Measurements from ENCODE around the gene ANKDD1A.

DNA sequence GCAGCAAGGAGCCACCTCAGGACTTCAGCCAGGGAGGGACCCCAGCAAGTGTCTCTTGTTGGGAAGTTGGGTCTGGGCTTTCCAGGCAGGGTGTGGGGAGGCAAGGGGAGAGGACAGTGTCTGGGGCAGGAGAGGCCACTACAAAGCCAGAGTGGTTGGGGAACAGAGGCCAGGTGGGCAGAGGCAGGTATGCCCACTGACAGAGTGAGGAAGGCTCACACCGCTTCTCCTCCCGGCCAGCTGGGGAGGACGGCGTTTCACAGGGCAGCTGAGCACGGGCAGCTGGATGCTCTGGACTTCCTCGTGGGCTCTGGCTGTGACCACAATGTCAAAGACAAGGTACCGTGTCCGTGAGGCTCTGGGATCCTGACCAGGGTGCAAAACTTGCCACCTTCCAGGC, 15.0 kb downstream of the ANKDD1A start:
- TF ChIP-seq, protein P1, sequence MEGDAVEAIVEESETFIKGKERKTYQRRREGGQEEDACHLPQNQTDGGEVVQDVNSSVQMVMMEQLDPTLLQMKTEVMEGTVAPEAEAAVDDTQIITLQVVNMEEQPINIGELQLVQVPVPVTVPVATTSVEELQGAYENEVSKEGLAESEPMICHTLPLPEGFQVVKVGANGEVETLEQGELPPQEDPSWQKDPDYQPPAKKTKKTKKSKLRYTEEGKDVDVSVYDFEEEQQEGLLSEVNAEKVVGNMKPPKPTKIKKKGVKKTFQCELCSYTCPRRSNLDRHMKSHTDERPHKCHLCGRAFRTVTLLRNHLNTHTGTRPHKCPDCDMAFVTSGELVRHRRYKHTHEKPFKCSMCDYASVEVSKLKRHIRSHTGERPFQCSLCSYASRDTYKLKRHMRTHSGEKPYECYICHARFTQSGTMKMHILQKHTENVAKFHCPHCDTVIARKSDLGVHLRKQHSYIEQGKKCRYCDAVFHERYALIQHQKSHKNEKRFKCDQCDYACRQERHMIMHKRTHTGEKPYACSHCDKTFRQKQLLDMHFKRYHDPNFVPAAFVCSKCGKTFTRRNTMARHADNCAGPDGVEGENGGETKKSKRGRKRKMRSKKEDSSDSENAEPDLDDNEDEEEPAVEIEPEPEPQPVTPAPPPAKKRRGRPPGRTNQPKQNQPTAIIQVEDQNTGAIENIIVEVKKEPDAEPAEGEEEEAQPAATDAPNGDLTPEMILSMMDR (IDR thresholded peaks at IDR 0.05) = no peak
- TF ChIP-seq, protein P2, sequence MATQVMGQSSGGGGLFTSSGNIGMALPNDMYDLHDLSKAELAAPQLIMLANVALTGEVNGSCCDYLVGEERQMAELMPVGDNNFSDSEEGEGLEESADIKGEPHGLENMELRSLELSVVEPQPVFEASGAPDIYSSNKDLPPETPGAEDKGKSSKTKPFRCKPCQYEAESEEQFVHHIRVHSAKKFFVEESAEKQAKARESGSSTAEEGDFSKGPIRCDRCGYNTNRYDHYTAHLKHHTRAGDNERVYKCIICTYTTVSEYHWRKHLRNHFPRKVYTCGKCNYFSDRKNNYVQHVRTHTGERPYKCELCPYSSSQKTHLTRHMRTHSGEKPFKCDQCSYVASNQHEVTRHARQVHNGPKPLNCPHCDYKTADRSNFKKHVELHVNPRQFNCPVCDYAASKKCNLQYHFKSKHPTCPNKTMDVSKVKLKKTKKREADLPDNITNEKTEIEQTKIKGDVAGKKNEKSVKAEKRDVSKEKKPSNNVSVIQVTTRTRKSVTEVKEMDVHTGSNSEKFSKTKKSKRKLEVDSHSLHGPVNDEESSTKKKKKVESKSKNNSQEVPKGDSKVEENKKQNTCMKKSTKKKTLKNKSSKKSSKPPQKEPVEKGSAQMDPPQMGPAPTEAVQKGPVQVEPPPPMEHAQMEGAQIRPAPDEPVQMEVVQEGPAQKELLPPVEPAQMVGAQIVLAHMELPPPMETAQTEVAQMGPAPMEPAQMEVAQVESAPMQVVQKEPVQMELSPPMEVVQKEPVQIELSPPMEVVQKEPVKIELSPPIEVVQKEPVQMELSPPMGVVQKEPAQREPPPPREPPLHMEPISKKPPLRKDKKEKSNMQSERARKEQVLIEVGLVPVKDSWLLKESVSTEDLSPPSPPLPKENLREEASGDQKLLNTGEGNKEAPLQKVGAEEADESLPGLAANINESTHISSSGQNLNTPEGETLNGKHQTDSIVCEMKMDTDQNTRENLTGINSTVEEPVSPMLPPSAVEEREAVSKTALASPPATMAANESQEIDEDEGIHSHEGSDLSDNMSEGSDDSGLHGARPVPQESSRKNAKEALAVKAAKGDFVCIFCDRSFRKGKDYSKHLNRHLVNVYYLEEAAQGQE (IDR thresholded peaks at IDR 0.05; ENCODE audit: insufficient read depth in 1 of 2, low read depth in 2 of 2, low read length in 1 of 2) = no peak
- TF ChIP-seq POLR2AphosphoS5 (IDR thresholded peaks at IDR 0.05; ENCODE audit: low read depth, low read length) = no peak

Data from Panc1 (cell line).